ENCODE measurements around the gene CFD.

CFD gene

DNA sequence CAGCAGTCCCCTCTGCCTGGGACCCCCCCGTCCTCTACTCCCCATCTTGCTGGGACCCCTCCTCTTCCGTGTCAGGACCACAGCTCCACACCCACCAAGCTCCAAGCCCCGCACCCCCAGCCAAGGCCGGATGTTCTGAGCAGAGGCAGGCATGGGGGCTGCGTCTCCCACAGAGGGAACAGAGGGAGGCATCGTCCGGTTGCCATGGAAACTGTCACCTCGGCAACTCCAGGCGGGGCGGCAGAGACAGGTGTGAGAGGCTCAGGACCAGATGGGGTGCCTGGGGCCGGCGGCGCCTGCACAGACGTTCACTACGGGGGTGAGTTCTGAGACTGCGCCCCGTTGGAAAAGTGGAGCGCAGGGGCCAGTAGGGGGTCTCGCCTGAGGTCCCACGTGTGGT lies 39.2 kb downstream of the CFD start:
- DNase-seq (ENCODE audit: low read depth) = no peak
- H3K4me3 ChIP-seq (ENCODE audit: low read length) = no peak overlapping the region
- TF ChIP-seq, protein P1, sequence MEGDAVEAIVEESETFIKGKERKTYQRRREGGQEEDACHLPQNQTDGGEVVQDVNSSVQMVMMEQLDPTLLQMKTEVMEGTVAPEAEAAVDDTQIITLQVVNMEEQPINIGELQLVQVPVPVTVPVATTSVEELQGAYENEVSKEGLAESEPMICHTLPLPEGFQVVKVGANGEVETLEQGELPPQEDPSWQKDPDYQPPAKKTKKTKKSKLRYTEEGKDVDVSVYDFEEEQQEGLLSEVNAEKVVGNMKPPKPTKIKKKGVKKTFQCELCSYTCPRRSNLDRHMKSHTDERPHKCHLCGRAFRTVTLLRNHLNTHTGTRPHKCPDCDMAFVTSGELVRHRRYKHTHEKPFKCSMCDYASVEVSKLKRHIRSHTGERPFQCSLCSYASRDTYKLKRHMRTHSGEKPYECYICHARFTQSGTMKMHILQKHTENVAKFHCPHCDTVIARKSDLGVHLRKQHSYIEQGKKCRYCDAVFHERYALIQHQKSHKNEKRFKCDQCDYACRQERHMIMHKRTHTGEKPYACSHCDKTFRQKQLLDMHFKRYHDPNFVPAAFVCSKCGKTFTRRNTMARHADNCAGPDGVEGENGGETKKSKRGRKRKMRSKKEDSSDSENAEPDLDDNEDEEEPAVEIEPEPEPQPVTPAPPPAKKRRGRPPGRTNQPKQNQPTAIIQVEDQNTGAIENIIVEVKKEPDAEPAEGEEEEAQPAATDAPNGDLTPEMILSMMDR (conservative IDR thresholded peaks at IDR 0.05; ENCODE audit: low read length) = no peak

DNA sequence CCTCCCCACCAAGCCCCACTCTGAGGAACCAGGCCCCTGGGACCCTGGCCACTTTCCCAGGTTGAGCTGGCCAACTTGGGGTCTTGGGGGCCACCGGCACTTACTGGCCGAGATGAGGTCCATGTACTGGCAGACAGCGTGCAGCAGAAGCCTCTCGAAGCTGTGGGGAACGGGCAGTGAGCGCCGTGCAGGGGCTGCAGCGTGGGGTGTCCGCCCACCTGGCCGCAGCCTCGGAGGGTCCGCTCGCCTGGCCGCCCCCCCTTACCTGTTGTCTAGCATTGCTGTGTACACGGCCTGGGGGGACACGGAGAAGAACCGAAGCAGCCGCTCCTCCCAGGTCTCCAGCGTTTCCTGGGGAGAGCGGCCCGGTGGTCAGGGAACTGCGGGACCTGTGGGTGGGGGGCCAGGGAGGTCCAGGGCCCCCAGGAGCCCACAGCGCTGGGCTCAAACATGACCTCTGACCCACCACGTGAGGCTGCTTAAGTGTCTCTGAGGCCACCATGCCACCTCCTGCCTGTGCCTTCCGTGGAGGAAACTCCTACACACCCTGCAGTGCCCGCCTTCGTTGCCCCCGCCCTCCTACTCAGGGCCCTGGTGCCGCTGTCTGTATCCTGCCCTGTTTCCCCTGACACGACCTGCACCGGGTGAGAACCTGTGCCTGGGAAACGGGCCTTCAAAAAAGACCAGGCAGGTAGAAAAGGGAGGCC lies 40.0 kb downstream of the CFD start:
- H3K4me3 ChIP-seq (ENCODE audit: low read length) = no peak overlapping the region
- no peak for DNase-seq (ENCODE audit: low read depth)
- TF ChIP-seq, protein P1 (conservative IDR thresholded peaks at IDR 0.05; ENCODE audit: low read length) = no peak

DNA sequence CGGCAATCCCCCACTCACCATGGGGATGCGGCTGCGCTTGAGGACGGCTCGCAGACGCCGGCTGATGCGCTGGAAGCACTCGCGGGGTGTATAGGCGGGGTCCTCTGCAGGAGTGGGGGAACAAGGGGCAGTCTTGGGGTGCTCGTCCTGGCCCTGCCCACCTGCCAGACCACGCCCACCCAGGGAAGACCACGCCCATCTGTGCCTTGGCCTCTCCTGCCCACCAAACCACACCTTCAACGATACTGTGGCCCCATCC lies 40.5 kb downstream of the CFD start:
- TF ChIP-seq, protein P1 (conservative IDR thresholded peaks at IDR 0.05; ENCODE audit: low read length) = no peak
- no peak overlapping the region for H3K4me3 ChIP-seq (ENCODE audit: low read length)
- DNase-seq (ENCODE audit: low read depth) = no peak

DNA sequence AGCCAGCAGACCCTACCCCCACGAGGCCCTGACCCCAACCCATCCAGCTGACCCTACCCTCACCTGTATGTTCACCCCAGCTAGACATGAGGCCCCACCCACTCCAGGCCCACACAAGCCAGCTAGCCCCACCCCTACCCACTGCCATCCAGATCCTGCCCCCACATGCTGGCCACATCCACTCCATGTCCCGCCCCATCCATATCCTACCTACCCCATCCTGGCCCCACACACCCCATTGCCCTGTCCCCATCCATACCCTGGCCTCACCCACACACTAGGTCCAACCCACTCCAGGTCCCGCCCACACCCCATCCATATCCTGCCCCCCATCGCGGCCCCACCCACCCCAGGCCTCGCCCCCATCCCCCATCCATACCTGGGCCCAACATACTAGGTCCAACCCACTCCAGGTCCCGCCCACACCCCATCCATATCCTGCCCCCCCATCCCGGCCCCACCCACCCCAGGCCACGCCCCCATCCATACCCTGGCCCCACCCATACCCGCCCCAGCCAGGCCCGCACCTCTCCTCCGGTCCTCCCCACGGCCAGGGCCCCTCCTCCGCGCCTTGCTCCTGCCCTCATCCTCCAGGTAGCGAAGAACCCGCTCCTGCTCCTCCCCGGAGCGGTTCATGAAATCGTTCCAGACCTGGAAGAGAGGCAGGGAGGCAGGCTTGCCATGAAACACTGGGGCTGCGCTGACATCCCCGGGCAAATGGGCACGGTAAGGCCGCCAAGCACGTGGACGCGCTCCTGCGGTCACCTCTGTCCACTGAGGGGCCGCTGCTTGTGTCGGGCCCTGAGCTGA lies 41.0 kb downstream of the CFD start:
- H3K4me3 ChIP-seq (ENCODE audit: low read length) = no peak overlapping the region
- TF ChIP-seq, protein P1 (conservative IDR thresholded peaks at IDR 0.05; ENCODE audit: low read length) = no peak
- no peak for DNase-seq (ENCODE audit: low read depth)

- H3K4me3 ChIP-seq (ENCODE audit: low read length) = no peak overlapping the region
- DNase-seq (ENCODE audit: low read depth) = no peak
- TF ChIP-seq, protein P1 (conservative IDR thresholded peaks at IDR 0.05; ENCODE audit: low read length) = no peak
Observed at GRCh38 chr19:901216-902092, 42.0 kb downstream of the CFD start.

- TF ChIP-seq, protein P1 (conservative IDR thresholded peaks at IDR 0.05; ENCODE audit: low read length) = no peak
- DNase-seq (ENCODE audit: low read depth) = no peak
- no peak overlapping the region for H3K4me3 ChIP-seq (ENCODE audit: low read length)
Observed at GRCh38 chr19:902093-902370, 42.6 kb downstream of the CFD start.
